ENCODE results near the gene KDM6B.
A peak's percentile ranks its signal among the peaks of the same experiment; 100 is the strongest.
"Not testable (repeated sequence)": the region's sequence is repeated elsewhere in the genome, so short reads cannot be mapped to it uniquely, and the experiment has no call there.

Gene KDM6B

GRCh38 chr17:7862692-7863437 is 28.8 kb downstream of the KDM6B start:
- intact Hi-C loops (cut with DNase I): loop anchor here (2.0 kb wide), 2 partner anchors 36 to 126 kb away; no protein-coding TSS in a partner anchor
- DNase-seq: peak in 4 of 10 donors; percentile 50 to 65 (median 60)

DNA sequence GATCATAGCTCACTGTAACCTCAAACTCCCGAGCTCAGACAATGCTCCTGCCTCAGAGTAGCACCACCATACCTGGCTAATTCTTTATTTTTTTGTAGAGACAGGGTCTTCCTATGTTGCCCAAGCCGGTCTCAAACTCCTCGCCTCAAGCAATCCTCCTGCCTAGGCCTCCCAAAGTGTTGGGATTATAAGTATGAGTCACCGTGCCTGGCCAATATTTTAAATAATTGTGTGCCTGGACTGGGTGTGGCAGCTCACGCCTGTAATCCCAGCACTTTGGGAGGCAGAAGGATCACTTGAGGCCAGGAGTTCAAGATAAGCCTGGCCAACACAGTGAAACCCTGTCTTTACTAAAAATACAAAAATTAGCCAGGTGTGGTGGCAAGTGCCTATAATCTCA is 30.4 kb downstream of the KDM6B start:
- intact Hi-C loops (cut with DNase I); DNase-seq: not testable (repeated sequence)

- intact Hi-C loops (cut with DNase I): loop anchor here (5.0 kb wide), 1 partner anchor 192 kb away; no protein-coding TSS in a partner anchor
- DNase-seq: no peak
Measured at GRCh38 chr17:7864995-7865650, 31.1 kb downstream of the KDM6B start.

DNA sequence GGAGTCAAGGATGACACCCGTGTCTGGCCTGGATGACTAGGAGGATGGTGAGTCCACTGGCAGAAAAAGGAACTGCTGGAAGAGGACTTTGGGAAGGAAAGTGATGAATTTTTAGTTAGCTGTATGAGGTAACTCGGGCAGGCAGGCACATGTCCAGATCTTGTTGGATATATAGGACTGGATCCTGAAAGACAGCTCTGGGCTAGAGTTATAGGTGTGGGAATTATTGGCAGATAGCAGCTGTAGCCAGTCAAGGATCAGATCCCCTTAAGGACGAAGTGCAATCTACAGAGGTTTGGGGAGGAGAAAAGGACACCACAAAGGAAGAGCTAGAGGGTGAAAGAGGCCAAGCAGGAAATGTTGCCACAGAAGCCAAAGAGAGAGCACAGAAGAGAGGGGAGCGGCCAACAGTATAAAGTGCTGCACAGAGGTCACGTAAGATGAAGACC is 33.9 kb downstream of the KDM6B start:
- intact Hi-C loops (cut with DNase I): loop anchor here (5.0 kb wide), 1 partner anchor 189 kb away; no protein-coding TSS in a partner anchor
- no peak for DNase-seq

DNA sequence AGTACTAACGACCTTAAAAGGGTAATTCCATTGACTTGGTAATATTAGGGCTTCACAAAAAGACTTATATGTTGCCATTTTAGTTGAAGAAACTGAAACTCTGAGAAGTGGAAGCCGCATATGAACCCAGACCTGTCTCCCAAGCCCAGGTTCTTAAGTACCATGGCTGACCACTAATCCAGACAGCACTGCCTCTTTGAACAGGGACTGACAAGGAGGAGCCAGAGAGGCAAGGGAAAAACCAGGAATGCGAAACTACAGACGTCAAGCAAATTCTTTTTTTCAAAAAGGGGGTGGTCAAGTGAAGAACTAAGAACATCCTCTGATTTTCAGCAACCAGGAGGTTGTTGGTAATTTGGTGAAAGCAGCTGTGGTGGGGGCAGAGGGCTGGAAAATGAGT is 39.0 kb downstream of the KDM6B start:
- no peak for DNase-seq
- intact Hi-C loops (cut with DNase I): no loop called here

DNA sequence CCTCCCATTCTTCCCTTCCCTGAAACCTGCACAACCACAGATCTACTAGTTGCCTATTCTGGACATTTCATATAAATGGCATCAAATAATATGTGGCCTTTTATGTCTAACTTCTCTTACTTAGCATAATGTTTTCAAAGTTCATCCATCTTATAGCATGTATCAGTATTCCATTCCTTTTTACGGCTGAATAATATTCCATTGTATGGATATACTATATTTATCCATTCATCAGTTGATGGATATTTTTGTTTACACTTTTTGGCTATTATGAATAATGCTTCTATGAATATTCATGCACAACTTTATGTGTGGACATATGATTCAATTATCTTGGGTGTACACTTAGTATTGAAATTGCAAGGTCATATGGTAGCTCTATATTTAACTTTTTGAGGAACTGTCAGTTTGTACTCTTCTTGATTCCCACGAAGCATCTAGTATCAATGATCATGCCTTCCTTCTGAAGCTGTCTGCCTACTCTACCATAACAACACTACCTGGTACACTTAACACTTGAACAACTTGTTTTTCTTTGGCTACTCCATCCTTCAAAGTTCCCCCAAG is 41.9 kb downstream of the KDM6B start:
- no peak for DNase-seq
- intact Hi-C loops (cut with DNase I): no loop called here

DNA sequence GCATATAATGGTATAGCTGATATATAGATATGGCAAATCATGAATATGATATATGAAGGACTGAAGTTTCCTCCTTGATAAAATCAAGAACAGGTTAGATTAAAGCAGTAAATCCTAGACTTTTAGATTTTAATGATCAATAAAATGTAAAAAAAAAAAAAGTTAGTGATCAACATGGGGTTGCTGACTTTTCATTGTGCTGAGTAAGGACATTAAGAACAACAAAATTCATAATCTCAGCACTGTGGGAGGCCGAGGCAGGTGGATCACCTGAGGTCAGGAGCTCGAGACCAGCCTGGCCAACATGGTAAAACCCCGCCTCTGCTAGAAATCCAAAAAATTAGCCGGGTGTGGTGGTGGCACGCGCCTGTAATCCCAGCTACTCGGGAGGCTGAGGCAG is 44.2 kb downstream of the KDM6B start:
- intact Hi-C loops (cut with DNase I): no loop called here
- DNase-seq: no peak

GRCh38 chr17:7880076-7880868 is 46.3 kb downstream of the KDM6B start:
- intact Hi-C loops (cut with DNase I): no loop called here
- no peak for DNase-seq

DNA sequence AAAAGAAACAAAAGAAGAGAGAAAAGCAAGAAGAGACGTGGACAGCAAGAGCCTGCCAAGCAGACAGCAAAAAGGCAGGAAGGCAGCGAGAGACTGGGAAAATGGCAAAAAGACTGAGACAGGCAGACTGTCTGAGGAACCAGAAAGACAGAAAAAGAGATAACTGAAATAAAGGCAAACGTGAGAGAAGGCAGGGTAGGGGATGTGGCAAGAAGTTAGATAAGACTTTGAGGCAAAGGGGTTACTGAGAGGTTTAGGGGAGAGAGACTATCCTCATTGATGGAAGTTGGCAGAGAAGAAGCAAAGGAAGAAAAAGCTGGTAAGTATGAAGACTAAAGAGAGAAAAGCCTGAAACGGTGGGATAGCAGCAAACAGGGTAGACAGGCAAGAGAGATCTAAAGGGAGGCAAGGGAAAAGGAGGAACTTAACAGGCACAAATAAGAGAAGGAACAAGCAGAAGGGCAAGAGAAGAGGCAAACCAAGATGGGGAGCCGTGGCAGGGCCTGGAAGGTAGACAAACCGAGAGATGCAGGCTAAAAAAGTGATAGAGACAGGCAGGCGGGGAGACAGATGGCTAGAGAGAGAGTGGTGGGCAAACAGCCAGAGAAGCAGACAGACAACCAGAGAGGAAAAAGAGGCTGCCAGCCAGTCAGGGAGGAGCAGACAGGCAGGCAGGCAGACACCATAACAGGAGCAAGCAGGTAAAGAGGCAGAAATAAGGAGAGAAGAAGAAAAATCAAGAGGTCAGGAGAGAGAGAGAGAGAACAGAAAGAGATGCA is 47.4 kb downstream of the KDM6B start:
- peak in 8 of 10 donors; percentile 19 to 90 (median 52) for DNase-seq
- intact Hi-C loops (cut with DNase I): no loop called here

DNA sequence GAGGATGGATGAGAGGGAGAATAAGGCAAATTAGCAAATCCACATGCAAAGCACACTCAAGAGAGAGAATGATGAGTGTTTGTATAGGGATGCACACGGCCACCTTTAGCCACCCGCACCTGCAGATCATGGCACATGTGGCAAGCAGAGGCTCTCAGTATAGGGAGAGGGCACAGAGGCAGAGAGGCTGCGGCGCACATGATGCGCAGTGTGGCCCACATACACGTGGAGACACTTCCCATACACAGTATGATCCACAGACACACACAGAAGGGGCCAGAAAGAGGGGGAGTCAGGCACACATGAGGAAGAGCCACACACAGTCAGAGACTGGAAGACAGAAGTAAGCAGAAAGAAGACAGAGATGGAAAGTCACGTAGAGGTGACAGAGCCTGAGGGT is 48.1 kb downstream of the KDM6B start:
- DNase-seq: no peak
- intact Hi-C loops (cut with DNase I): no loop called here

DNA sequence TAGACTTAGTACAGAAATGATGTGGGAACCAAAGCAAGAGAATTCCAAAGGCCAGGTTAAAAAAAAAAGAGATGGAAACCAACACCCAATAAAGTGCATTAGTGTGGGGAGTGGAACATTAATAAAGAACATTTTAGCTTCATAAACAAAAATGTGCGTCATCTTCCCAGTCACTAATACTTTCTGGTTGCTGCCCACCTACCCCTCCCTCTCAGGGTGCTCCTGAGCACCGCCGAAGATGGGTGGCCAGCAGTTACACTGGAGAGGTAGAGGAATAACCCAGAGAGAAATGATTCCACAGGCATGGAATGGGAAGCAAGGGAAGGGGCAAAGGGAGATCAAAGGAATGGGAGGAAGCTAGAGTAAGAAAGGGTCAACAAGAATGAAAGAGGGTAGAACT is 48.6 kb downstream of the KDM6B start:
- intact Hi-C loops (cut with DNase I): no loop called here
- DNase-seq: no peak
